Neural progenitor cell (in vitro differentiated cells): ENCODE data around the gene COA6.

Experiments
- CTCF ChIP-seq: fragments of 200-600 bp; sonication (generic); IDR thresholded peaks from 2 replicates; pipeline ENCODE4 v1.5.1; 2017; ENCODE audit warnings: antibody characterized with exemption, mild to moderate bottlenecking
- EZH2 ChIP-seq: fragments of 200-600 bp; sonication (generic); IDR thresholded peaks from 2 replicates; pipeline ENCODE4 v1.6.1; 2017; ENCODE audit warnings: antibody characterized with exemption, mild to moderate bottlenecking, moderate library complexity
- EZH2phosphoT487 ChIP-seq: fragments of 200-600 bp; sonication (generic); IDR thresholded peaks from 2 replicates; pipeline ENCODE4 v1.6.1; 2017; ENCODE audit warnings: antibody characterized with exemption

GRCh38 chr1:234427950-234428646, 54.8 kb downstream of the COA6 start:
- TF ChIP-seq CTCF (no peak), EZH2phosphoT487 (no peak), EZH2 (no peak)
